Measurements from ENCODE around the gene CHKB. TPM values are rescaled to one million over a fixed set of nuclear protein-coding genes. Genes with fewer than 3 reads are reported as not detected.

The CHKB gene
- total and polyA plus RNA-seq, 10 of the 15 experiments (the other 5 are each of a cell fraction or from before 2014, with no cell fraction given), result 10.0 to 93.9 (median 57.0) TPM

GRCh38 chr22:50613291-50613981 is 30.8 kb upstream of the CHKB start:
- no TSS peak for BruUV-seq (replicated peaks)
- Histone ChIP-seq H3K4me2 (ENCODE audit: control insufficient read depth, insufficient read depth) (no peak overlapping the region), H4K20me1 (ENCODE audit: control insufficient read depth, insufficient read depth) (no peaks in the 10 kb centered on the region), H3K9ac (ENCODE audit: control insufficient read depth, insufficient read depth, low read length) (no peak overlapping the region), H3K27ac (ENCODE audit: control insufficient read depth, insufficient read depth) (no peak overlapping the region), H3K4me3 (no peak overlapping the region), H3K9me3 (replicated peaks; ENCODE audit: control insufficient read depth, insufficient read depth, low read length) (no peaks in the 10 kb centered on the region), H3K36me3 (ENCODE audit: control insufficient read depth in 2 of 2, insufficient read depth in 2 of 2, low read length in 1 of 2) (no peaks in the 10 kb centered on the region), H3K79me2 (ENCODE audit: control insufficient read depth, insufficient read depth, low read length) (no peaks in the 10 kb centered on the region), H3K4me1 (ENCODE audit: control insufficient read depth, insufficient read depth, low read length) (no peaks in the 10 kb centered on the region), H2AFZ (ENCODE audit: control insufficient read depth, low read depth, low read length) (no peak overlapping the region), H3K27me3 (replicated peaks in 1 of 2; ENCODE audit: control insufficient read depth in 2 of 2, insufficient read depth in 2 of 2, low read length in 1 of 2) (no peaks in the 10 kb centered on the region)
- FAIRE-seq, result no peak
- in situ Hi-C loops (cut with MboI) (loop anchor here (10.0 kb wide), 1 partner anchor 359 kb away; the partner anchor contains the start of gene HDAC10), intact Hi-C loops (cut with micrococcal nuclease; ENCODE audit: unreplicated experiment) (no loop called here)
- DNase-seq (ENCODE audit: low read depth, low spot score), result no peak
- ATAC-seq, result no peak
- WGBS (ENCODE audit: insufficient coverage, insufficient replicate concordance, low lambda C conversion rate, missing lambda C conversion rate), result 68% methylated on average over 22 of the region's 22 CpGs
- POLR2A ChIA-PET, result no interaction called here
- SMC1A ChIA-PET (ENCODE audit: uncharacterized antibody, unreplicated experiment), result interaction anchor here (0.6 kb wide), 1 partner anchor 106 kb away, joined by 3 read pairs; the partner anchor contains the start of genes LMF2 and NCAPH2
- CTCF ChIA-PET, result interaction anchor here (0.6 kb wide), 1 partner anchor 119 kb away, joined by 3 read pairs; no protein-coding TSS in a partner anchor
- RAD21 ChIA-PET (ENCODE audit: unreplicated experiment), result no interaction called here
- TF ChIP-seq ZBTB33 (IDR thresholded peaks at IDR 0.05) (no peak), PKNOX1 (IDR thresholded peaks at IDR 0.05) (no peak), ATF3 (IDR thresholded peaks at IDR 0.05; ENCODE audit: borderline replicate concordance, extremely low read depth, low read depth, low read length) (no peak), RELA (IDR thresholded peaks at IDR 0.05; ENCODE audit: borderline replicate concordance, partially characterized antibody) (no peak), EP300 (IDR thresholded peaks at IDR 0.05; ENCODE audit: borderline replicate concordance in 1 of 2, control insufficient read depth in 1 of 2, low read depth in 2 of 2, low read length in 2 of 2) (no peak), SUZ12 (IDR thresholded peaks at IDR 0.05; ENCODE audit: unreplicated experiment) (no peak), KAT2A (conservative IDR thresholded peaks at IDR 0.05; ENCODE audit: control insufficient read depth, low read depth, low read length) (no peak), USF1 (IDR thresholded peaks at IDR 0.05; ENCODE audit: borderline replicate concordance, extremely low read length, insufficient read depth, low read depth, low read length) (no peak), SP1 (IDR thresholded peaks at IDR 0.05; ENCODE audit: low read depth, low read length) (no peak), JUND (IDR thresholded peaks at IDR 0.05; ENCODE audit: low read depth, low read length) (no peak), TAF1 (IDR thresholded peaks at IDR 0.05; ENCODE audit: borderline replicate concordance, low read depth, low read length) (no peak), EED (IDR thresholded peaks at IDR 0.05; ENCODE audit: low read depth) (no peak), SIX5 (IDR thresholded peaks at IDR 0.05; ENCODE audit: low read depth, low read length, severe bottlenecking) (no peak), CBX5 (IDR thresholded peaks at IDR 0.05; ENCODE audit: low read depth) (no peak), ZNF622 (IDR thresholded peaks at IDR 0.05) (no peak), BHLHE40 (IDR thresholded peaks at IDR 0.05; ENCODE audit: borderline replicate concordance in 1 of 2, low read depth in 2 of 2, low read length in 1 of 2) (no peak), WRNIP1 (IDR thresholded peaks at IDR 0.05; ENCODE audit: borderline replicate concordance, low read depth, low read length) (no peak), ATF2 (IDR thresholded peaks at IDR 0.05; ENCODE audit: low read length) (no peak)

Data from GM12878 (cell line).